ENCODE results near the gene DCTPP1.
A peak's percentile ranks its signal among the peaks of the same experiment; 100 is the strongest.

Gene DCTPP1

GRCh38 chr16:30447512-30448226 is 17.8 kb upstream of the DCTPP1 start:
- no peak for DNase-seq (ENCODE audit: low read depth, low spot score)

- no peak for DNase-seq (ENCODE audit: low read depth, low spot score)
Measured at GRCh38 chr16:30446203-30446595, 16.4 kb upstream of the DCTPP1 start.

- peak; percentile 86 for DNase-seq (ENCODE audit: low read depth, low spot score)
Measured at GRCh38 chr16:30445408-30446202, 15.8 kb upstream of the DCTPP1 start, which contains the start of gene SEPHS2. SEPHS2 (minus strand) TSS chr16:30445874; CDS start chr16:30445727, 147 bp downstream.

GRCh38 chr16:30445149-30445407 is 15.2 kb upstream of the DCTPP1 start:
- no peak for DNase-seq (ENCODE audit: low read depth, low spot score)

GRCh38 chr16:30444231-30445148 is 14.7 kb upstream of the DCTPP1 start:
- no peak for DNase-seq (ENCODE audit: low read depth, low spot score)

- DNase-seq (ENCODE audit: low read depth, low spot score), result no peak
Measured at GRCh38 chr16:30443631-30444030, 13.8 kb upstream of the DCTPP1 start.

- DNase-seq (ENCODE audit: low read depth, low spot score), result no peak
Measured at GRCh38 chr16:30439720-30440348, 10.0 kb upstream of the DCTPP1 start.

- no peak for DNase-seq (ENCODE audit: low read depth, low spot score)
Measured at GRCh38 chr16:30438835-30439234, 9.0 kb upstream of the DCTPP1 start.

GRCh38 chr16:30437511-30438046 is 7.7 kb upstream of the DCTPP1 start:
- DNase-seq (ENCODE audit: low read depth, low spot score), result no peak

- DNase-seq (ENCODE audit: low read depth, low spot score), result no peak
Measured at GRCh38 chr16:30434852-30435251, 5.0 kb upstream of the DCTPP1 start.

- DNase-seq (ENCODE audit: low read depth, low spot score), result no peak
Measured at GRCh38 chr16:30430428-30430970, 669 bp upstream of the DCTPP1 start.

- no peak for DNase-seq (ENCODE audit: low read depth, low spot score)
Measured at GRCh38 chr16:30429418-30429677, 482 bp downstream of the DCTPP1 start.

GRCh38 chr16:30428055-30428454 is 1.8 kb downstream of the DCTPP1 start:
- no peak for DNase-seq (ENCODE audit: low read depth, low spot score)

- DNase-seq (ENCODE audit: low read depth, low spot score), result no peak
Measured at GRCh38 chr16:30421010-30421409, 8.8 kb downstream of the DCTPP1 start.

- DNase-seq (ENCODE audit: low read depth, low spot score), result no peak
Measured at GRCh38 chr16:30418350-30419181, 11.3 kb downstream of the DCTPP1 start.

GRCh38 chr16:30417529-30418349 is 12.1 kb downstream of the DCTPP1 start:
- DNase-seq (ENCODE audit: low read depth, low spot score), result peak; percentile 74

- DNase-seq (ENCODE audit: low read depth, low spot score), result no peak
Measured at GRCh38 chr16:30416624-30417528, 13.0 kb downstream of the DCTPP1 start.

- no peak for DNase-seq (ENCODE audit: low read depth, low spot score)
Measured at GRCh38 chr16:30416047-30416603, 13.7 kb downstream of the DCTPP1 start.
